ENCODE measurements around the gene PAK6.

PAK6 gene

GRCh38 chr15:40274350-40275274 lies 35.7 kb downstream of the PAK6 start:
- in situ Hi-C loops (cut with MboI; ENCODE audit: low sequenced_read_pairs) = loop anchor here (10.0 kb wide), 1 partner anchor 60 kb away; no protein-coding TSS in a partner anchor

GRCh38 chr15:40275523-40275922 lies 36.7 kb downstream of the PAK6 start:
- in situ Hi-C loops (cut with MboI; ENCODE audit: low sequenced_read_pairs) = loop anchor here (10.0 kb wide), 1 partner anchor 61 kb away; no protein-coding TSS in a partner anchor

GRCh38 chr15:40275954-40276353 lies 37.1 kb downstream of the PAK6 start:
- in situ Hi-C loops (cut with MboI; ENCODE audit: low sequenced_read_pairs) = loop anchor here (10.0 kb wide), 1 partner anchor 61 kb away; no protein-coding TSS in a partner anchor

- in situ Hi-C loops (cut with MboI; ENCODE audit: low sequenced_read_pairs) = loop anchor here (10.0 kb wide), 1 partner anchor 62 kb away; no protein-coding TSS in a partner anchor
Observed at GRCh38 chr15:40276927-40277326, 38.1 kb downstream of the PAK6 start.

GRCh38 chr15:40277471-40277870 lies 38.6 kb downstream of the PAK6 start:
- in situ Hi-C loops (cut with MboI; ENCODE audit: low sequenced_read_pairs) = loop anchor here (10.0 kb wide), 1 partner anchor 63 kb away; no protein-coding TSS in a partner anchor

GRCh38 chr15:40278026-40278425 lies 39.2 kb downstream of the PAK6 start:
- in situ Hi-C loops (cut with MboI; ENCODE audit: low sequenced_read_pairs) = loop anchor here (10.0 kb wide), 1 partner anchor 63 kb away; no protein-coding TSS in a partner anchor

- in situ Hi-C loops (cut with MboI; ENCODE audit: low sequenced_read_pairs) = loop anchor here (10.0 kb wide), 1 partner anchor 65 kb away; no protein-coding TSS in a partner anchor
Observed at GRCh38 chr15:40279437-40280141, 40.7 kb downstream of the PAK6 start.

- in situ Hi-C loops (cut with MboI; ENCODE audit: low sequenced_read_pairs) = no loop called here
Observed at GRCh38 chr15:40280260-40281056, 41.6 kb downstream of the PAK6 start.

- in situ Hi-C loops (cut with MboI; ENCODE audit: low sequenced_read_pairs) = no loop called here
Observed at GRCh38 chr15:40281057-40281800, 42.4 kb downstream of the PAK6 start.

- in situ Hi-C loops (cut with MboI; ENCODE audit: low sequenced_read_pairs) = no loop called here
Observed at GRCh38 chr15:40281801-40282146, 42.9 kb downstream of the PAK6 start.

GRCh38 chr15:40282147-40282868 lies 43.4 kb downstream of the PAK6 start:
- in situ Hi-C loops (cut with MboI; ENCODE audit: low sequenced_read_pairs) = no loop called here

- in situ Hi-C loops (cut with MboI; ENCODE audit: low sequenced_read_pairs) = no loop called here
Observed at GRCh38 chr15:40282869-40283614, 44.2 kb downstream of the PAK6 start, which contains the start of gene ANKRD63. Gene ANKRD63 (minus strand): TSS chr15:40283064. CDS start chr15:40282586, 478 bp downstream.

GRCh38 chr15:40283615-40284300 lies 44.9 kb downstream of the PAK6 start:
- in situ Hi-C loops (cut with MboI; ENCODE audit: low sequenced_read_pairs) = no loop called here

- in situ Hi-C loops (cut with MboI; ENCODE audit: low sequenced_read_pairs) = no loop called here
Observed at GRCh38 chr15:40285151-40285550, 46.3 kb downstream of the PAK6 start.

- in situ Hi-C loops (cut with MboI; ENCODE audit: low sequenced_read_pairs) = no loop called here
Observed at GRCh38 chr15:40285554-40286011, 46.7 kb downstream of the PAK6 start.

- in situ Hi-C loops (cut with MboI; ENCODE audit: low sequenced_read_pairs) = no loop called here
Observed at GRCh38 chr15:40286061-40286532, 47.2 kb downstream of the PAK6 start.

- in situ Hi-C loops (cut with MboI; ENCODE audit: low sequenced_read_pairs) = no loop called here
Observed at GRCh38 chr15:40286794-40287193, 47.9 kb downstream of the PAK6 start.

GRCh38 chr15:40287505-40287904 lies 48.6 kb downstream of the PAK6 start:
- in situ Hi-C loops (cut with MboI; ENCODE audit: low sequenced_read_pairs) = no loop called here
